ENCODE measurements around the gene SLC18A3. TPM values are rescaled to one million over a fixed set of nuclear protein-coding genes. Genes with fewer than 3 reads are reported as not detected.

The SLC18A3 gene
- total RNA-seq, 2 experiments from 2014 or later, result not detected

- H3K27ac ChIP-seq (ENCODE audit: low read depth in 1 of 2, low read length in 2 of 2), result no peak overlapping the region
- intact Hi-C loops (cut with DNase I, micrococcal nuclease), result no loop called here
- H3K4me1 ChIP-seq (ENCODE audit: insufficient read depth, low read length), result peaks cover 5% of the 10 kb centered on the region
- no peak for TF ChIP-seq CTCF (IDR thresholded peaks at IDR 0.05)
- H3K27me3 ChIP-seq (ENCODE audit: control insufficient read depth in 1 of 2, insufficient read depth in 2 of 2, low read length in 2 of 2), result peaks cover 52 to 83% of the 10 kb centered on the region in 2 experiments
- H3K4me3 ChIP-seq (ENCODE audit: low read length), result no peak overlapping the region
- ChIA-PET CTCF (no interaction called here), POLR2A (no interaction called here)
- Mint-ChIP-seq H3K4me1 (ENCODE audit: low read depth) (peaks cover 8% of the 10 kb centered on the region), H3K9me3 (no peaks in the 10 kb centered on the region), H3K4me3 (no peak overlapping the region), H3K27me3 (peaks cover 89% of the 10 kb centered on the region), H3K27ac (no peak overlapping the region), H3K36me3 (ENCODE audit: low read depth) (no peaks in the 10 kb centered on the region)
- no peak for DNase-seq
- no peaks in the 10 kb centered on the region for H3K36me3 ChIP-seq (ENCODE audit: insufficient read depth, low read length)
- no peak for ATAC-seq (ENCODE audit: poor library complexity)
- peaks cover 0 to 46% of the 10 kb centered on the region in 2 experiments for H3K9me3 ChIP-seq (ENCODE audit: control insufficient read depth in 1 of 2, insufficient read depth in 1 of 2, low read length in 2 of 2)
Measured at GRCh38 chr10:49615721-49616120, 5.6 kb downstream of the SLC18A3 start.

GRCh38 chr10:49616421-49617101 lies 6.5 kb downstream of the SLC18A3 start:
- peaks cover 82% of the 10 kb centered on the region for H3K27me3 Mint-ChIP-seq

GRCh38 chr10:49617121-49618020 lies 7.3 kb downstream of the SLC18A3 start:
- Histone ChIP-seq H3K4me3 (ENCODE audit: low read length) (no peak overlapping the region), H3K9me3 (ENCODE audit: control insufficient read depth in 1 of 2, insufficient read depth in 1 of 2, low read length in 2 of 2) (peaks cover 0 to 30% of the 10 kb centered on the region in 2 experiments), H3K4me1 (ENCODE audit: insufficient read depth, low read length) (peaks cover 5% of the 10 kb centered on the region), H3K36me3 (ENCODE audit: insufficient read depth, low read length) (no peaks in the 10 kb centered on the region), H3K27ac (ENCODE audit: low read depth in 1 of 2, low read length in 2 of 2) (no peak overlapping the region), H3K27me3 (ENCODE audit: control insufficient read depth in 1 of 2, insufficient read depth in 2 of 2, low read length in 2 of 2) (peaks cover 41 to 66% of the 10 kb centered on the region in 2 experiments)
- CTCF ChIA-PET, result no interaction called here
- ATAC-seq (ENCODE audit: poor library complexity) (no peak), DNase-seq (no peak)
- Mint-ChIP-seq H3K36me3 (ENCODE audit: low read depth) (no peaks in the 10 kb centered on the region), H3K4me3 (no peak overlapping the region), H3K4me1 (ENCODE audit: low read depth) (peaks cover 2% of the 10 kb centered on the region), H3K27me3 (peaks cover 78% of the 10 kb centered on the region), H3K9me3 (no peaks in the 10 kb centered on the region), H3K27ac (no peak overlapping the region)
- POLR2A ChIA-PET, result no interaction called here
- TF ChIP-seq CTCF (IDR thresholded peaks at IDR 0.05), result no peak
- intact Hi-C loops (cut with DNase I, micrococcal nuclease), result no loop called here

More at GRCh38 chr10:49616421-49617101, 6.5 kb downstream of the SLC18A3 start:
- Histone ChIP-seq H3K27ac (ENCODE audit: low read depth in 1 of 2, low read length in 2 of 2) (no peak overlapping the region), H3K4me1 (ENCODE audit: insufficient read depth, low read length) (peaks cover 5% of the 10 kb centered on the region), H3K4me3 (ENCODE audit: low read length) (no peak overlapping the region), H3K27me3 (ENCODE audit: control insufficient read depth in 1 of 2, insufficient read depth in 2 of 2, low read length in 2 of 2) (peaks cover 47 to 75% of the 10 kb centered on the region in 2 experiments), H3K36me3 (ENCODE audit: insufficient read depth, low read length) (no peaks in the 10 kb centered on the region), H3K9me3 (ENCODE audit: control insufficient read depth in 1 of 2, insufficient read depth in 1 of 2, low read length in 2 of 2) (peaks cover 0 to 38% of the 10 kb centered on the region in 2 experiments)
- ATAC-seq (ENCODE audit: poor library complexity) (no peak), DNase-seq (no peak)
- intact Hi-C loops (cut with DNase I, micrococcal nuclease), result no loop called here
- Mint-ChIP-seq H3K4me1 (ENCODE audit: low read depth) (peaks cover 8% of the 10 kb centered on the region), H3K27ac (no peak overlapping the region), H3K9me3 (no peaks in the 10 kb centered on the region), H3K4me3 (no peak overlapping the region), H3K36me3 (ENCODE audit: low read depth) (no peaks in the 10 kb centered on the region)
- no peak for TF ChIP-seq CTCF (IDR thresholded peaks at IDR 0.05)
- POLR2A ChIA-PET, result no interaction called here
- CTCF ChIA-PET, result no interaction called here
